Stimulated activated naive CD4-positive, alpha-beta T cell treated with Interleukin-2 at 50 U/mL for 16 hours (primary cell): ENCODE measurements around the gene BABAM2.

ENCODE experiments used
- DNase-seq: peaks from one replicate; lab custom pipeline; 2025; lab: John Stamatoyannopoulos, UW

Gene BABAM2

GRCh38 chr2:28163627-28164279 is 273.2 kb downstream of the BABAM2 start:
- no peak for DNase-seq

- DNase-seq = no peak
Observed at GRCh38 chr2:28164280-28164801, 273.8 kb downstream of the BABAM2 start.

DNA sequence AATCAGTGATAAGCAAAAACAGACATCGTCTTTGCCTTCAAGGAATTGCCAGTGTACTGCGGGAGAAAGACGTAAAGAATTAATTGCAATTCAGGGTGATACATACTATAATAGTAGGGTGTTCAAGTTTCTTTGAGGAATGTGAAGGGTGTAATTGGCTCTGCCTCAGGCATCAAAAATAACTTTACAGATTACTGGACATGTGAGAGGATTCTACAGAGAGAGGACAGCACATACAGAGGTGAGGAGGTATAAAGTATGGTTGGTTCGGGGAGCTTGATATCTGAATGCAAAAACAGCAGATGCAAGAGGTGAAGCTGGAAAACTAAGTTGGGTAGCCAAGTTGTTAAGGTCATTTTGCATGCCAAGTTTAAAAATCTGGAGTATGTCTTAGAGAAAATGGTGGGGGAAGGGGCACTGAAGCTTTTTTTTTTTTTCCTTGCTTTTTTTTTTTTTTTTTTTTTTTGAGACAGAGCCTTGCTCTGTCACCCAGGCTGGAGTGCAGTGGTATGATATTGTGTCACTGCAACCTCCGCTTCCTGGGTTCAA is 274.6 kb downstream of the BABAM2 start:
- no peak for DNase-seq

- no peak for DNase-seq
Observed at GRCh38 chr2:28166956-28167355, 276.4 kb downstream of the BABAM2 start.

GRCh38 chr2:28168376-28168775 is 277.8 kb downstream of the BABAM2 start:
- DNase-seq = no peak

- no peak for DNase-seq
Observed at GRCh38 chr2:28169492-28169891, 279.0 kb downstream of the BABAM2 start.

- no peak for DNase-seq
Observed at GRCh38 chr2:28172114-28172898, 281.8 kb downstream of the BABAM2 start.

- no peak for DNase-seq
Observed at GRCh38 chr2:28173377-28173776, 282.8 kb downstream of the BABAM2 start.

GRCh38 chr2:28174211-28174610 is 283.7 kb downstream of the BABAM2 start:
- DNase-seq = no peak

GRCh38 chr2:28175028-28175427 is 284.5 kb downstream of the BABAM2 start:
- no peak for DNase-seq

DNA sequence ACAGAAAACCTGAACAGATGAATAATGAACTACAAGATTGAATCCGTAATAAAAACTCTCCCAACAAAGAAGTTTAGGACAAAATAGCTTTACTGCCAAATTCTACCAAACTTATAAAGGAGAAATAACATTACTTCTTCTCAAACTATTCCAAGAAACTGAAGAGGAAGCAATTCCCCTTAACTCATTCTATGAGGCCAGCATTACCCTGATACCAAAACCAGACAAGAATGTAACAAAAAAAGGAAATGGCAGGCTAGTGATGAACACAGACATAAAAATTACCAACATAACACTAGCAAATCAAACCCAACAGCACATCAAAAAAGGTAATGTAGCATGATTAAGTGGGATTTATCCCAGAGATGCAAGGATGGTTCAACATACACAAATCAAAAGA is 288.4 kb downstream of the BABAM2 start:
- DNase-seq = no peak

GRCh38 chr2:28181801-28182200 is 291.3 kb downstream of the BABAM2 start:
- no peak for DNase-seq

DNA sequence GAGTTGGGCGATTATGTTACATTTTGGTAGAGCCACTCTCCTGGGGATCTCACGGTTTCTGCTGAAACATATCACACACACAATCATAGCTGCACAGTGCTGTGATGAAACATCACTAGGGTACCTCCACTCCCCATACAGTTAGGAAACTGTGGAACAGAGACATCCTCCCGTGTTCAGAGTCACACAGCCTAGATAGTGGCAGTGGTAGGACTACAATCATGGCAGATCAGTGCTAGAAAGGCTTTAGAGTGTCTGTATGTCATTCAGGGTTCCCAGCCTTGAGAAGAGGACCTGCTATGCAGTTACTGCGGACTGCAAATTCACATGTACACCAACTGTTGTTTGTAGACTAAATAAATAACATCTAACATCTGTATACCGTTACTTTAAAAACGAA is 291.8 kb downstream of the BABAM2 start:
- DNase-seq = no peak

- no peak for DNase-seq
Observed at GRCh38 chr2:28185153-28185552, 294.6 kb downstream of the BABAM2 start.

DNA sequence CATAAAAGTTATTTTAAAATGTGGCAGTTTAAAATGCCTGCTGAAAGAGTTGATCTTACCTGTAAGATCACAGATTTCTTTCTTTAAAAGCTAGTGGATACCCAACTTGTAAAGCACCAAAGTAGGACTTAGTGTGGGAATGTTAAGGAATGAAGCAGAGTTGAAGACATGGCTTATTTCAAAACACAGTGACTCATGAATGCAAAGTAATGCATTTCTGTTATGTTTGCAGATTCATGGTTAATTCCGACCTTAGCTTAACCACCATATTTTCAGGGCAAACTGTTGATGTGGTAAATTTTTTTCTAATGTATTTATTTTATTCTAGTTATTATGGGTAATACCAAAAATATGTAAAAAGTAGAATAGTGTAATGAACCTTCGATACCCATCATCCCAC is 295.4 kb downstream of the BABAM2 start:
- no peak for DNase-seq

- DNase-seq = no peak
Observed at GRCh38 chr2:28187186-28187585, 296.7 kb downstream of the BABAM2 start.

GRCh38 chr2:28188436-28188835 is 297.9 kb downstream of the BABAM2 start:
- no peak for DNase-seq

GRCh38 chr2:28193630-28194403 is 303.3 kb downstream of the BABAM2 start:
- no peak for DNase-seq

DNA sequence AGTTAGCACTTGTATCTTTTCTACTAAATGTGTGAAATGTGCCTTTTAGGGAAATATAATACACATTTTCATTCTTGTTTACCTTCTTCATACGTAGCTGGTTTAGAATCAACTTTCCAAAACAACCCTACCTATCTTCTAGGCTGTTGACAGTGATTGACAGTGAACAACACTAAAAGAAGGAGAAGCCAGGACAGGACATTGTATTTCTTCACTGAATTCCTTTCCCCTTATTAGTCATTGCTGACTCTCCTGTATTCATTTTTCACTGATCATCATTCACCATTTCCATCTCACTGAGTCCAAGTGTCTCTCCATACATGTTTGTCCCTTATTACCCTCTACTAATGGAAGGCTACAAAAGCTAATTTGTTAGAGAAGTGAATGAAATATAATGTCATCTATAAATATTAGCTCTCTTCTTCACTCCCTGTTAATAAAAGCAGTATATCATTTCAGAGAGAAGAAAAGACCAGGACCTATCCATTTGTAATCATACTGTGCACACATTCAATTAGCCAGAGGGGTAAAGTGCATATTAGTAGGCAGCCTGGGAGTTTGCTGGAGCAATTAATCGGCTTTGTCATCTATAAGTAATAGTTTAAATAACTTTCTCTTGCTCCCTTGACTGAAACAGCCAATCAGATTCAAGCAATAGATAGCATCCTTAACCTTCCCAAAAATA is 309.6 kb downstream of the BABAM2 start:
- DNase-seq = no peak

- DNase-seq = no peak
Observed at GRCh38 chr2:28201671-28202180, 311.2 kb downstream of the BABAM2 start.

- no peak for DNase-seq
Observed at GRCh38 chr2:28202719-28203118, 312.2 kb downstream of the BABAM2 start.

DNA sequence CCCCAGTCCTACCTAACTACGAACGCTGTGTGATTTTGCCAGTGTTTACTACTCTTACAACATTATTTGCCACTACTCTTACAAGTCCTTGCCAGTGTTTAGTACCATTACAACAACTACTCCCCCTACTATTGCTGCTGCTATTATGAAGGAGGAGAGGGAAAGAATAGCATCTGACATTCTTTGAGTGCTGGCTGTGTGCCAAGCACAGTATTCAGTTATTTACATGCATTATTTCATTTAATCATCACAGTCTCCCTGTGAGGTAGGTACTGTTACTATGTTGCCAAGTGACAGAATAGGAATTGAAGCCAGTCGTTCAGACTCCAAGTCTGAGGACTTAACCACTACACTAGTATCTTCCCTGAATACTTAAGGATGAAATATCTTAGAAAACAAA is 316.2 kb downstream of the BABAM2 start:
- no peak for DNase-seq
